Measurements from ENCODE around the gene OPN4.
A peak's percentile ranks its signal among the peaks of the same experiment; 100 is the strongest.

Gene OPN4

GRCh38 chr10:86692023-86692514 lies 37.7 kb downstream of the OPN4 start:
- DNase-seq (ENCODE audit: low read depth), result no peak
- no peak overlapping the region for H3K4me3 ChIP-seq (ENCODE audit: low read length)
- no peak for TF ChIP-seq CTCF (conservative IDR thresholded peaks at IDR 0.05; ENCODE audit: low read depth, low read length)

- DNase-seq (ENCODE audit: low read depth), result no peak
- no peak for TF ChIP-seq CTCF (conservative IDR thresholded peaks at IDR 0.05; ENCODE audit: low read depth, low read length)
- H3K4me3 ChIP-seq (ENCODE audit: low read length), result no peak overlapping the region
Measured at GRCh38 chr10:86692664-86693063, 38.3 kb downstream of the OPN4 start.

GRCh38 chr10:86693275-86693674 lies 38.9 kb downstream of the OPN4 start:
- no peak for DNase-seq (ENCODE audit: low read depth)
- H3K4me3 ChIP-seq (ENCODE audit: low read length), result no peak overlapping the region
- no peak for TF ChIP-seq CTCF (conservative IDR thresholded peaks at IDR 0.05; ENCODE audit: low read depth, low read length)

GRCh38 chr10:86693721-86694369 lies 39.5 kb downstream of the OPN4 start:
- TF ChIP-seq CTCF (conservative IDR thresholded peaks at IDR 0.05; ENCODE audit: low read depth, low read length), result peak; percentile 85
- H3K4me3 ChIP-seq (ENCODE audit: low read length), result no peak overlapping the region
- no peak for DNase-seq (ENCODE audit: low read depth)

- DNase-seq (ENCODE audit: low read depth), result no peak
Measured at GRCh38 chr10:86698207-86698940, 44.0 kb downstream of the OPN4 start.

GRCh38 chr10:86699125-86699524 lies 44.8 kb downstream of the OPN4 start:
- H3K4me3 ChIP-seq (ENCODE audit: low read length), result no peak overlapping the region
- no peak for TF ChIP-seq CTCF (conservative IDR thresholded peaks at IDR 0.05; ENCODE audit: low read depth, low read length)
- DNase-seq (ENCODE audit: low read depth), result no peak

More at GRCh38 chr10:86698207-86698940, 44.0 kb downstream of the OPN4 start:
- no peak for TF ChIP-seq CTCF (conservative IDR thresholded peaks at IDR 0.05; ENCODE audit: low read depth, low read length)
- H3K4me3 ChIP-seq (ENCODE audit: low read length), result no peak overlapping the region

GRCh38 chr10:86699541-86699940 lies 45.2 kb downstream of the OPN4 start:
- DNase-seq (ENCODE audit: low read depth), result no peak
- TF ChIP-seq CTCF (conservative IDR thresholded peaks at IDR 0.05; ENCODE audit: low read depth, low read length), result no peak
- no peak overlapping the region for H3K4me3 ChIP-seq (ENCODE audit: low read length)

Measured in retinal pigment epithelial cell (primary cell).